NT2/D1 (cell line): ENCODE data around the gene CFAP43.

Experiments
- DNase-seq: peaks from one replicate; pipeline ENCODE4 v3.0.0-alpha.2; 2011; ENCODE audit warnings: low read depth, low spot score
- H3K27me3 ChIP-seq: 2 replicates; pipeline ENCODE4 v1.6.0; 2011; ENCODE audit warnings: mild to moderate bottlenecking; ENCODE audit not compliant: insufficient read length, insufficient read depth
- H3K36me3 ChIP-seq: 2 replicates; pipeline ENCODE4 v1.6.1; 2011; ENCODE audit warnings: mild to moderate bottlenecking, low read length, mixed read lengths; ENCODE audit not compliant: insufficient read depth, insufficient read length
- H3K4me1 ChIP-seq: 2 replicates; pipeline ENCODE4 v1.5.1; 2011; ENCODE audit not compliant: insufficient read depth, insufficient read length
- H3K4me3 ChIP-seq: 2 replicates; pipeline ENCODE4 v1.5.1; 2011; ENCODE audit warnings: low read depth; ENCODE audit not compliant: insufficient read length
- H3K9ac ChIP-seq: 2 replicates; pipeline ENCODE4 v1.6.0; 2011; ENCODE audit warnings: low read depth; ENCODE audit not compliant: insufficient read length
- H3K9me3 ChIP-seq: 2 replicates; pipeline ENCODE4 v1.5.1; 2011; ENCODE audit warnings: mild to moderate bottlenecking, low read length; ENCODE audit not compliant: insufficient read depth
- SUZ12 ChIP-seq: IDR thresholded peaks from 2 replicates; pipeline ENCODE4 v1.6.1; 2011; ENCODE audit not compliant: insufficient read length, insufficient read depth; ENCODE audit errors: extremely low read depth
- YY1 ChIP-seq: IDR thresholded peaks from 2 replicates; pipeline ENCODE4 v1.6.1; 2011; ENCODE audit not compliant: insufficient read length, insufficient read depth
- ZNF274 ChIP-seq: IDR thresholded peaks from 2 replicates; pipeline ENCODE4 v1.6.1; 2011; ENCODE audit warnings: mild to moderate bottlenecking, low read depth, low read length

CFAP43 gene

DNA sequence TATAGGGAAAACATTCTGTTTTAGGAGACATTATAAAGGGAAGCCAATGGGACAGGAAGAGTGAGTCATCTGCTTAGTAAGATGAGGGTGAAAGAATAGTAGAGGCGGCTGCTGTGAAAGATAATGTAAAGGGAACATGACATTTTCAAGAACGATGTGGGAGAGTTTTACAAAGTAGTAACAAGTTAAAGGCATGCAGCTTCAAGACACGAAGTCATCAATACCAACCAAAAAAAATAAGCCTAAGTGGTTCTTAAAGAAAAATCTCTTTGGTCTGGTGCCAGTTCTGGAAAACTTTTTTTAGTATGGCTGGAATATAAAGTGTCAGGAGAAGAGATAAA lies 28.6 kb upstream of the CFAP43 start:
- peaks cover 83% of the 10 kb centered on the region for H3K36me3 ChIP-seq
- no peaks in the 10 kb centered on the region for H3K27me3 ChIP-seq
- DNase-seq, result no peak
- H3K9ac ChIP-seq, result no peak overlapping the region
- H3K9me3 ChIP-seq, result no peaks in the 10 kb centered on the region
- TF ChIP-seq ZNF274, result no peak
- no peak for TF ChIP-seq YY1
- TF ChIP-seq SUZ12, result no peak
- H3K4me1 ChIP-seq, result no peaks in the 10 kb centered on the region
- no peak overlapping the region for H3K4me3 ChIP-seq

DNA sequence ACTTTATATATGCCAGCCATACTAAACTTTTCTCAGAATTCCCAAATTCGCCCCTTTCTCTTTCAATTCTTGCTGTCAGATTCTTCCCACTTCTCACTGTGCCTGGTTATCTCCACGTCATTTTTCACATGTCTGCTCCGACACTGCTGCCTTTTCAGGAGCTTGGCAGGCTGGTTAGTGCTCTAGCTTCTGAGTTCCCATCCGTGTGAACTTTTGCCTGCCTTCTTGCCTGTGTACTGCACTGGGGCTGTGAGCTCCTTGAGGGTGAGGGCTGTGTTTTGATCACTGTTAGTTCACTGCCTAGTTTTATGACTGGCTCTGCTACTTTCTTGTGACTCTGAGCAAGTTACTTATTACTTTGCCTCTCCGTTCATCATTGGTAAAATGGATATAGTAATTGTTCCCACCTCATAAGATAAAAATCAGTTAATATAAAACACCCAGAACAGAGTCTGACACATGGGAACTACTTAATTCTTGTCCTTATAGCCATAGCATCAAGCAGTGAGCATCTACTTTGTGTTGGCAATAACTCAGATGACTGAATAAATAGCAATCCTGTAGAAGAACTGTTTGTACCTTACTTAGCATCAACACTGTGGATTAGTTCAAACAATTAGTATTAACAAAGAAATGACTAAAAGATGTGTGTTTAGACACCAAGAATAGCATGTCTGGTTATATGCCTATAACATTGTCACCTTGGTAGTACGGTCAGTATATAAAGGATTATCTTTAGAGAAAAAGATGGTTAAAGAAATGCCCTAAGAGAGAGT lies 28.0 kb upstream of the CFAP43 start:
- H3K27me3 ChIP-seq, result no peaks in the 10 kb centered on the region
- DNase-seq, result no peak
- no peaks in the 10 kb centered on the region for H3K4me1 ChIP-seq
- H3K9ac ChIP-seq, result no peak overlapping the region
- H3K36me3 ChIP-seq, result peaks cover 78% of the 10 kb centered on the region
- H3K9me3 ChIP-seq, result no peaks in the 10 kb centered on the region
- no peak overlapping the region for H3K4me3 ChIP-seq
- no peak for TF ChIP-seq ZNF274
- no peak for TF ChIP-seq SUZ12

DNA sequence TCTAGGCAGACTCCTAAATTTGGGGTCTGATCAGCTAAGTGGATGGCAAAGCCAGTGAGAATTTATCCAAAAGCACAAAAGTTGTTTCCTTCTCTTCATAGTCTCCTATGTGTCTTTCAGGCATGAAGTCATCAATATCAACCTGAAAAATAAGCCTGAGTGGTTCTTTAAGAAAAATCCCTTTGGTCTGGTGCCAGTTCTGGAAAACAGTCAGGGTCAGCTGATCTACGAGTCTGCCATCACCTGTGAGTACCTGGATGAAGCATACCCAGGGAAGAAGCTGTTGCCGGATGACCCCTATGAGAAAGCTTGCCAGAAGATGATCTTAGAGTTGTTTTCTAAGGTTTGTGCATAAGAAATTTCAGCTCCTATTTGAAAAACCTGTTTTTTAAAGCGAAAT lies 27.3 kb upstream of the CFAP43 start:
- H3K36me3 ChIP-seq, result peaks cover 70% of the 10 kb centered on the region
- no peak overlapping the region for H3K9ac ChIP-seq
- no peak for DNase-seq
- H3K4me1 ChIP-seq, result no peaks in the 10 kb centered on the region
- no peaks in the 10 kb centered on the region for H3K27me3 ChIP-seq
- H3K4me3 ChIP-seq, result no peak overlapping the region
- no peaks in the 10 kb centered on the region for H3K9me3 ChIP-seq
- TF ChIP-seq YY1, result no peak

DNA sequence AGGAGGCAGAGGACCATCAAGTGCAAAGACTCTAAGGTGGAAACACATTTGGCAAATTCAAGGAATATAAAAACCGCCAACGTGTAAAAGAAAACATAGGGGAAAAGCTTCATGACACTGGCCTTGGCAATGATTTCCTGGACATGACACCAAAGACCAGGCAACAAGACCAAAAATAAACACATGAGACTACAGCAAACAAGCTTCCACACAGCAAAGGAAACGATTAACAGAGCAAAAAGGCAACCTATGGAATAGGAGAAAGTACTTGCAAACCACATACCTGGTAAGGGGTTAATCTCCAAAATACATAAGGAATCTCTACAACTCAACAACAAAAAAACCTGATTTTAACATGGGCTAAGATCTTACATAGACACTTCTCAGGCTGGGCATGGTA lies 26.0 kb upstream of the CFAP43 start:
- Histone ChIP-seq H3K9me3 (no peaks in the 10 kb centered on the region), H3K9ac (no peak overlapping the region), H3K4me3 (no peak overlapping the region), H3K27me3 (no peaks in the 10 kb centered on the region), H3K4me1 (no peaks in the 10 kb centered on the region), H3K36me3 (peaks cover 60% of the 10 kb centered on the region)
- DNase-seq, result no peak
- TF ChIP-seq ZNF274 (no peak), YY1 (no peak), SUZ12 (no peak)

DNA sequence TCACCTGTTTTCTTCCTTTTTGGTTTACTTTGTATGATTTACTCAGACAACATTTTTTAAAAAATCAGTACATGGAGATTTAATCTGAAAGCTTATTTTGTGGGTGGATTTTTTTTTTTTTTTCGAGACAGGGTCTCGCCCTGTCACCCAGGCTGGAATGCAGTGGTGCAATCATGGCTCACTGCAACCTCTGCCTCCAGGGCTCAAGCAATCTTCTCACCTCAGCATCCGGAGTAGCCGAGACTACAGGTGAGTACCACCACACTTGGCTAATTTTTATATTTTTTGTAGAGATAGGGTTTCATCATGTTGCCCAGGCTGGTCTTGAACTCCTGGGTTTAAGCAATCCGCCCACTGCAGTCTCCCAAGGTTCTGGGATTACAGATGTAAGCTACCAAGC lies 25.1 kb upstream of the CFAP43 start:
- no peak overlapping the region for H3K4me3 ChIP-seq
- H3K27me3 ChIP-seq, result no peaks in the 10 kb centered on the region
- no peaks in the 10 kb centered on the region for H3K4me1 ChIP-seq
- H3K9ac ChIP-seq, result no peak overlapping the region
- TF ChIP-seq YY1 (no peak), SUZ12 (no peak), ZNF274 (no peak)
- DNase-seq, result no peak
- peaks cover 51% of the 10 kb centered on the region for H3K36me3 ChIP-seq
- peaks cover 3% of the 10 kb centered on the region; the same call in 1 of the 2 replicates for H3K9me3 ChIP-seq

DNA sequence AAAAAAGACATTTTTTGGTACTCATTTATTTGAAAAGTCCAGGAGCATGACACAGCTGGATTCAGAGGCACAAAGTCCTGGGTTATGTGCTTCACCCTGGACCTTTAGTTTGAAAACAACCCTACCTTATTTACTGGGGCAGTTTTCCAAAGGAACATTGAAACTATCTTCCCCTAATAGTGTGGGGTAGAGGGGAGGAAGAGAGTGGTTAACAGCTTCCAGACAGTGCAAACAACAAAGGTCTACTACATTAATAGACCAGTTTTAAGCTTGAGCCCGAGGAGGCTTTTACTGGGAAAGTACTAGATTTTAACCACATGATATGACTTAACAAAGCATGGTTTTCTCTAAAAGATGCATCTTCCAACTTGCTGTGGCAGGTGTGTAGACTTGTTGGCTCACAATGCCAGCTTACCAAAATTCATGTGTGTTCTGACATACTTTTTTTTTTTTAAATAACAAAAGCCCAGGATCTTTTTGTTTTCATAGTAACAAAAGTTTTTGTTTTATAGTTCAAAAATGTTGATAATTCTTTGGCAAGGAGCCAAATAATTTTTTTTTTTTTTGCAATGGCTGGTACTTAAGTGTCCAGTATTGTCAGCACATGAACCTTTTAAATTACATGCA lies 24.3 kb upstream of the CFAP43 start:
- Histone ChIP-seq H3K9me3 (peaks cover 4% of the 10 kb centered on the region; the same call in 1 of the 2 replicates), H3K27me3 (no peaks in the 10 kb centered on the region), H3K4me3 (peak overlapping the region; percentile 78), H3K36me3 (peaks cover 43% of the 10 kb centered on the region), H3K4me1 (no peaks in the 10 kb centered on the region), H3K9ac (peak overlapping the region; percentile 88)
- no peak for DNase-seq
- TF ChIP-seq SUZ12, result no peak
- TF ChIP-seq YY1, result no peak
- no peak for TF ChIP-seq ZNF274

DNA sequence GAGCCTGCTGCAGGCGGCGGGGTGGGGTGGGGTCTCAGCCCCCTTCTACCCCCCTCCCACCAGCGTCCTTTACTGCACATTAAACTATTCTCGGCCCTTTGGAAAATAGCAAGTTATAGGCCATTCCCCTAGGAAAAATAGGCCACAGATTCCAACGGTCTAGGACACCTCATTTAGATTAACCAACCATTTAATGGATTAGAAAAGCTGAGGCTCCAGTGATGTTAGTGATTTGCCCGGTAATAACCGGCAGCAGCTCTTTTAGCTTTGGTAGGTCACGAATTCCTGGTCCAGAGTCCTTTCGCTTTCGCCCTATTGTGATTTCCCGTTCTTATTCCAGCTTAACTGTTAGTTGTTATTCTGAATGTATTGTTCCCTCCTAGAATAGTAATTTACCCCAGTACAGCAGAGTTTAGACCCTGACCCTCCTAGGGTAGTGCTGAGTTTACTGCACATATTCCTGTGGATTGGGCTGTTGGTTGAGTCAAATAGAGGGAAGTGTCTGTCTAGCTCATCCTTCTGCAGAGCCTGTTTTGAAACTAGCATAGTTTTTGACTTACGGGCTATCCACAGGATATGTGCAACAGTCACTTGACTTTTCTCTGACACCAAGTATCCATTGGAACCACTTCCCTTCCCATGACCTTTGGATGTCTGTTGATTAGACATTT lies 23.3 kb upstream of the CFAP43 start:
- Histone ChIP-seq H3K9me3 (peaks cover 4% of the 10 kb centered on the region; the same call in 1 of the 2 replicates), H3K27me3 (no peaks in the 10 kb centered on the region), H3K9ac (peak overlapping the region; percentile 88), H3K4me1 (no peaks in the 10 kb centered on the region), H3K4me3 (peak overlapping the region; percentile 78), H3K36me3 (peaks cover 33% of the 10 kb centered on the region)
- DNase-seq, result no peak
- TF ChIP-seq ZNF274, result no peak
- no peak for TF ChIP-seq YY1
- TF ChIP-seq SUZ12, result no peak
